Fibroblast of skin of right biceps (primary cell): ENCODE data around the gene PHF8.

Experiments used
- DNase-seq: peaks from one replicate; pipeline ENCODE4 v3.0.0-alpha.2; 2013

PHF8 gene

GRCh38 chrX:54044126-54044876 is at the start of gene PHF8:
Gene PHF8 (minus strand): TSS chrX:54044473. CDS start chrX:54042728, 1,745 bp downstream.
- peak; percentile 95 for DNase-seq

GRCh38 chrX:54093571-54093970 is 49.3 kb upstream of the PHF8 start:
- peak; percentile 50 for DNase-seq

- no peak for DNase-seq
These were observed 48.9 kb upstream of the PHF8 start for GRCh38 chrX:54093159-54093558.

DNA sequence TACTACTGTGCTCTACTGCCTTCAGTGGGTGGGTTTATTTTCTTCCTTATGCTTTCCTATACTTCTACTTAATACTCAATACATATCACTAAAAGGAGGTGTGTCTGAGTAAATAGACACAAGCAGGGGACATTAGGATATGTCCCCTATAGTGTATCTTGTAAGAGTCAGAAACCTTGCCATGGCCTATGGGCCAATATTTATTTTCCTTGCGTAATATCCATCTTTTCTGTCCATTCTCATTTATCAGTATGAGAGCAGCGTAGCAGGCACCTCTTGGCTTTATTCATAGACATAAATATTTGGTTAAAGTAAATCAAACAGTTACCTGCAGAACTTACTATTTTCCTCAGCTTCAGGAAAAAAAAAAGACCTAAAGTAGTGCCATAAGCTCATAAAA is 46.6 kb upstream of the PHF8 start:
- DNase-seq = no peak

GRCh38 chrX:54089191-54089590 is 44.9 kb upstream of the PHF8 start:
- DNase-seq = no peak

DNA sequence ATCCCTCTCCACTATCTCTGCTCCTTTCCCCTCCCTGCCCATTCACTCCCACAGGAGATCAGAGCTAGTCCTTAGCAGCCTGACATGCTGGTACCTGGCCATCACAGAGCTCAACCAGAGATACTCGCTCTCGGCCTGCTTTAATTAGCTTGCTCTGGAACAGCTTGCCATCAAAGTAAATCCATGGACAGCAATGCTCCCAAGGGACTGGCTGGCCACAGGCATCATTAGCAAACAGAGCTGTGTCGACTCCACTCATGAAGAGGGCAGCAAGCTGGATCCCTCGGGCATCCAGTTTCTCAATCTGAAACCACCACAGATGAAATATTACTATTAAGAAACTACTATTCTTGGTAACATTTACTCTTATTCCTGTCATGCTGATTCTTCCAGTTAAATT is 43.4 kb upstream of the PHF8 start:
- no peak for DNase-seq

- DNase-seq = no peak
These were observed 41.4 kb upstream of the PHF8 start for GRCh38 chrX:54085666-54086065.

- peak; percentile 49 for DNase-seq
These were observed 32.6 kb upstream of the PHF8 start for GRCh38 chrX:54076903-54077302.

- DNase-seq = no peak
These were observed 30.6 kb upstream of the PHF8 start for GRCh38 chrX:54074826-54075225.

GRCh38 chrX:54067766-54068165 is 23.5 kb upstream of the PHF8 start:
- no peak for DNase-seq

DNA sequence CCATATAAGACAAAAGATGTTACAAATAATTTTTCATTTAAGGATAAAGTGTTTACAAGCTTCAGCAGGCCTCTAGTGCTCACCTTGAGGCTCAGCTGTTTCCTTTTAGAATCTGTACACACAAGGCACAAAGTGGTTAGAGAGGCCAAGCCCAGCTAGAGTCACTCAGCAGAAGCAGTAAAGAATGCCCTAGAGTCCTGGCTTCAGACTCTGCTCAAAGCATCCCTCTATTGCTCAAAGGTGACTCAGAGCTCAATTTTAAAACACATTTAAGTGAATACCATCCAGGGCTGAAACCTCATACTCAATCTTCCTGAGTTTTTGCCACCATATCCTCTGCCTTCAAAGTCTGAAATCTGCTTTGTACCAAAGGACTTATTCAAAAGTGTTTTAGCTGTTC is 22.6 kb upstream of the PHF8 start:
- DNase-seq = peak; percentile 36

DNA sequence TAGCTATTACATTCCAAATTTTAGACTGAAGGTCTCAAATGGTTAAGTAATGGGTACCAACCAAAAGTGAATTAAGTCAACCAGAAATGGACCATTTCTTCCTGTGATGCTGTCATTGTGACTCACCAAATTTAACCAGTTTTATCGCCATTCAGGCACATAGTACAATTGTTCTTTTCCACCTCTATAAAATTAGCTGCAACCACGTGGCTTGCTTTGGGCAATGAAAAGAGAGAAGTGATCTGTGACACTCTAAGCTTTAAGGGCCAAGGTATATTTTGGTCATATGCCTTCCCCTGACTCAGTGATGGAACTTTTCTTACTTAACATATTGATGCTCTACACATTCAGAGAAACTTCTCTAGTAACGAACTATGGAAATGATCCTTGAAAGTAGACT is 20.3 kb upstream of the PHF8 start:
- DNase-seq = no peak

DNA sequence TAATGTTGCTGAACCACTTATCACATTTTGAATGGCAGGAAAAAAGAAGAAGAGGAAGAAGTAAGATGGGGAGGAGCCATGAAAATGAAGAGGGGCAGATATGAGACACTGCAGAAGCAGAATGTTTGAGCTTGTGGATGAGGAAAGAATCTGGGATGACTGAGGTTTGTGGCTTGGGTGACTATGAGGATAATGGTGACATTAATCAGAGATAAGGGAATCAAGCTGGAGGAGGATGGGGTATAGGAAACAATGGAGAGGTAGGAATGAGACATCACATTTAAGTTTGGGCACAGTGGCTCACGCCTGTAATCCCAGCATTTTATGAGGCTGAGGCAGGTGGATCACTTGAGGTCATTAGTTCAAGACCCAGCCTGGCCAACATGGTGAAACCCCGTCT is 19.1 kb upstream of the PHF8 start:
- no peak for DNase-seq

GRCh38 chrX:54049801-54050200 is 5.5 kb upstream of the PHF8 start:
- DNase-seq = no peak

DNA sequence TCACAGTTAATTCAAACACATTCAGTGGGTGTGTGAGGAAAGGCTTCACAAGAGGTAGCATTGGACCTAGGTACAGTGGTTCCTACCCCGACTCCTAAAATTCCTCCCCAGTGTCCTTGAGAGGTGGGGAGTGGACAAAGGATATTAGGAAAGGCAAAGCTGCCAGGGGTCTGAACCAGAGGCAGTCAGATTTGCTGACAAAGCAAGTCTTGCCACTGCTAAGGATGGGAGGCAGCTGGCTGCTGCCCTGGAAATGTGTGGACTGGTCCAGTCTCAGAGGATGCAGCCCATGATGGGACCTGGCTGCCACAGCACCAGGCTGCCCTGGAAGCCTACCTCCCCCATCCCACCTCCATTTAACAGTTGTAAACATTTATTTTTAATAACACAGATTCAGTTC is 4.1 kb upstream of the PHF8 start:
- no peak for DNase-seq

DNA sequence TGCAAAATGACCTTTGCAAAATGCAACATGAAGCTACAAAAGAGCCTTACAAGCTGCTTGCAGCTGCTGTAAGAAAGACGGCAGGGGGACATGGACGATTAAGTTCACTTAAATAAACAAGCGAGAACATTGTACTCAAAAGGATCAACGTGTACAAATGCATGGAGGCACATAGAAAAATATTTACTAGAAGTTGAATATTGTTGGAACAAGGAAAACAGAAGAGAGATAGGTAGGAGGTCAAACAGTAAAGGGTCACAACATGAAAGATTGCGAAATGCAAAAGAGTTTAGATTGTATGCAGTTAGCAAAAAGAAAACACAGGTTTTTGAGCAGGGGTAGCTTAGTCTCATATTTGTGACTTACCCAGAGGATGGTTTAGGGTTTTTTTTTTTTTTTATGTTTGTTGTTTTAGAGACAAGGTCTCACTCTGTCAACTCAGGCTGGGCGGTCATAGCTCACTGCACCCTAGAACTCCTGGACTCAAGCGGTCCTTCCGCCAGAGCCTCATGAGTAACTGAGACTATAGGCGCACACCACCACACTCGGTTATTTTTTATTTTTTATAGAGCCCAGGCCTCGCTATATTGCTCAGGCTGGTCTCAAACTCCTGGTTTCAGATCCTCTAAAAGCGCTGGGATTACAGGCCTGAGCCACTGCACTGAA is 1.4 kb upstream of the PHF8 start:
- DNase-seq = no peak

- no peak for DNase-seq
These were observed 635 bp upstream of the PHF8 start for GRCh38 chrX:54044877-54045338.

DNA sequence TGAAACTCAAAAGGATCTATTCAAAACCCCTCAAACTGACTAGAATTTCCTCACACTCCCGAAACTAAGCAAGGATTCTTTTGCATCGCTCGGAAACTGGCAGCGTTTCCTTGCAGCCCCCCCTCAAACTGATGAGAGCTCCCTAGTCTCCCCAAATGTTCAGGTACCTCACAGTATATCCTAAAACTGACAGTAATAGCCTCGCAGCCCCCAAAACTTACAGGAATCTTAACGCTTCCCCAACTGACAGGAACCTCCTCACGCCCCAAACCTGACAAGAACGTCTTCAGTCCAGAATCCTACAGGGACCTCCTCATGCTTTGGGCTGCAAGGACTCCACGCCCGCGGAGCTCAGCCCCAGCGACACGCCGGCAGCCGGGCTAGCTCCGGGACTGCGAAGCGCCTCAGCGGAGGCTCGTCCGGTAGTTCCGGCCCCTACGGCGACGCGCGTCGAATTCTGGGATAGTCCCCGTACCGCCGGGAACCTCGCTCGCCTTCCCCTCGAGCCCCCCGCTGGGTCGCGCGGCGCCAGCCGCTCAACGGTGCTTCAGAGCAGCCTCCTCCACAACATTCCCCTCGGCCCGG is 640 bp downstream of the PHF8 start:
- DNase-seq = no peak

- DNase-seq = no peak
These were observed 1.2 kb downstream of the PHF8 start for GRCh38 chrX:54043056-54043455.

GRCh38 chrX:54042609-54043021 is 1.7 kb downstream of the PHF8 start:
- peak; percentile 76 for DNase-seq

- DNase-seq = no peak
These were observed 13.9 kb downstream of the PHF8 start for GRCh38 chrX:54030329-54030728.

DNA sequence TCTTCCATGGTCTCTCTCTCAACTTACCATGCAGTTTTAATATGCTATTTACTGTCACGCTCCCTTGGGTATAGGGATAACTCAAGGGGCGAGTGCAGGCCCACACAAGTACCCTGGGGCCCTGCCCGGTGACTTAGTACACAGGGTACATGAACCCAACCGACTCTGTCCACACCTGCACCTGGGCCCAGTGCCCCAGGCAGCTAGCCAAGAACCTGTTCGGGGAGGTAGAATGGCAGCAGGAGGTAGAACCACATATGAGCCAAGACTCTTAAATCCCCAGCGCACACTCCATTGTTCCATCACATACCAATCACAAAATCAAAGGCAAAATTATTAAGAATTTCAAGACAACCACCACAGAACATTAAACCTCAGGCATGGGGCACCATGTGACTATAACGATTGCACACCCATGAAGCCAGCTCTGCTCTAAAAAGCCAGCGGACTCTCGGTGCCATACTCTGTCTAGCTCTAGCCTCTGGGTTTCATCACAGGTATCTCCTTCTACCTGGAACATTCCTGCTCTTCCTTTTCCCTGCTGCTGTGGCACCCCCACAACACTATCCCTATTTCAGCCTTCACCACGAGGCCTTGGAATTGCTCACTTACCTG is 14.6 kb downstream of the PHF8 start:
- no peak for DNase-seq

DNA sequence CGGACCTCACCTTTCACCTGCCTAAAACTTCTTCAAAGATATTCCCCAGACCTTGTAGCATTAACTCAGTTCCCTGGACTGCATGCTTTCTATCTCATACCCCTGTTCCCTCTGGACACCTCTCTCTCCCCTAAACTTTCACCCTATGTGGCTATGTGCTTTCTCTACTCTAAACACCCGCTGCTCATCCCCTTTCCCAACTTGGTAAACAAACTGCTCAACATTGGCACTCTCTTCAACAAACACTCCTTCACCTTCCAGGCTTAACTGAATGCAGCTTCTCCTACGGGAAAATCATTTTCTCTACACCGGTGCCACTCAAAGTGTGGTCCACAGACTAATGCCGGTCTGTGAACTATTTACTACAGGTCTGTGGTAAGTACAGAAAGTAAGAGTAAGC is 19.9 kb downstream of the PHF8 start:
- DNase-seq = no peak
